NCI-H2227 (cell line): Measurements from ENCODE around the gene PTPRN2.
"Not testable (repeated sequence)": the region's sequence is repeated elsewhere in the genome, so short reads cannot be mapped to it uniquely, and the experiment has no call there.

ENCODE experiments used
- DNase-seq: peaks from one replicate; lab custom pipeline; 2025; ENCODE audit not compliant: unreplicated experiment; lab: John Stamatoyannopoulos, UW

The PTPRN2 gene

DNA sequence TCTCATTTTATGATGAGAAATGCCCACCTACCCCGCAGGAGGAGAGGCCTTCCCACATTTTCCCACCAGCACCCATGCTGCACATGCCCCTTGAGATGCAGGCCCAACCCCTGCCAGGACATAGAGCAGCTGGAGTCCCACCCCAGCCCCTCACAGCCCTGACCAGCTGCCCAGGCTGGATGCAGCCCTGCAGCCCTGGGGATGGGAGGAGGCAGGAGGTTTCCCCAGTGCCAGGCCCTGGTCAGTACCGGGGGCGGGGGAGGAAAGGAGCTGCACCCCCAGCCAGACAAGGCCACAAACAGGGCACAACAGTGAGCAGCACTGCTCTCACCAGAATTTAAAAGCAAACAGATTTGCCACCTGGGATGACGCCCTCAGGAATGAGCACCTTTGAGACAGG lies 196.1 kb downstream of the PTPRN2 start:
- no peak for DNase-seq

DNA sequence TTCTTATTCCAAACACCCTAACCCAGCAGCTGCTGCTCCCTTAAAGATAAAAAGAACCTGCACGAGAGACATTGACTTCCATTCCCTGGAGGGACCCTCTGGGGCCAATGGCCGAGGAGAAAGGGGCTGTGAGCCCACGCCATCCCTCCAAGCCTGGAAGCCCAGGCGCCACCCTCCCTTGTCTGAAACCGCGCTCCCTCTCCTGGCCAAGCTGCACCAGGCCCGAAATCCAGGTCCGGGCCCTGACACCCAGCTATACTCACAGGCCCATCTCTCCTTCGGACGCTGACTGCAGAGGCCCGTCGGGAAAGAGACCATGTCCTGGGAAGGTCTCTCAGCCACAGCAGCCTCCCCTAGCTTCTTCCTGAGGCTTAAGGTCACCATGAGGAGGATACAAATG lies 196.5 kb downstream of the PTPRN2 start:
- no peak for DNase-seq

DNA sequence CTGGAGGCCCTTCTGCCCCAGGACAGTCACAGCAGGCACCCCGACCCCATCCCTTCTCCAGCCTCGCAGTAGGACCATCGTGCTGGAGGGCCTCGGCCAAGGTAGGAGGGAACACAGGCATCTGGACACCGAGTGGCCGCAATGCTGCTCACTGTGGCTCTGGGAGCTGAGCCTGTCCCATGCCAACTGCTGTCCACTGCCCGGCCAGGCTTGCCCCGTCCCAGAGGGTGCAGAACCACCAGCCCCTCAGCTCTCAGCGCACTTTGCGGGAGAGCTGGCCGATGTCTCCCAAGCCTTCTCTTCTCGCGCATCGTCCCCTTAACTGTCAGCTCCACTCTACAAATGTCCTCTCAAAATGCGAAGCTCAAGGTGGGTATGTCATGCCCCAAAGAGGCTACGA lies 197.2 kb downstream of the PTPRN2 start:
- DNase-seq, result no peak

DNA sequence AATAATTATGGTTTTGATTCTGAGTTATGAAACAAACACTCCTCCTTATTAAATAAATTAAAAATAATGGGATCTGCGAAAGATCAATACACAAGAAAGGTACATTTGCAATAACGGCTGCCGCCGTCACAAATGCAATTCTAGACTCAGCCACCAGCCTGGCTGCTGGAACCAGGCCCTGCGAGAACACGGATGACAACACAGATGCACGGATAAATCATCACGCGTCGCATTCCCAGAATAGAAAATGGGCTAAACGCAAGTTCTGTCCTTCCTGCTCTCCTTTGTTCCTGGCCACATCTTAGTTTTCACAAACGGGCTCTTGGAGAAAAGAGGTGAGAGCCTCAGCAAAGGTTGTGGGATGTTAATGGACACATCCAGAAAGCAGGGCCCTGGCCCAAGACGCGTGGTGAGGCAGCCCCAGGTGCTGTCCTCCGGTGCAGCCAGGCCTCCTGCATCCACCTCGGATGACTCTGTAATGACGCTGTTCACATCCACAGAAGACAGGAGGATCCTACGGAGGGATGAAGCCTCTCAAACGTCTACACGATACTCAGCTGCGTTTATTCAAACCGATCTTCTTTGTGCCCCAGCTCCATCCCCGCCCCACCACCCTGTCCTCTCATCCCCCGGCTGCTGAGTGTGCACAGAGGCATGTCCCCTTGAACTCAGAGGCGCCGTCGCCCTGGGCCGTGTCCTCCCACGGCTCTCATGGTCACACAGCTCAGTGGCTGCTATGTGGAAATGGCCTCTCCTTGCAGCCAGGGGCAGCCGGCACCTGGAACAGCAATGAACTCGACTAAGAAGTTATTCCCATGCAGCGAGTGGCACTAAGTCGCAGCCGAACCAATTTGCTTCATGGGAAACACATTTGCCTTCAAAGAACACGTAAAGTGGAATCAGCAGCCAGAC lies 197.9 kb downstream of the PTPRN2 start:
- no peak for DNase-seq

DNA sequence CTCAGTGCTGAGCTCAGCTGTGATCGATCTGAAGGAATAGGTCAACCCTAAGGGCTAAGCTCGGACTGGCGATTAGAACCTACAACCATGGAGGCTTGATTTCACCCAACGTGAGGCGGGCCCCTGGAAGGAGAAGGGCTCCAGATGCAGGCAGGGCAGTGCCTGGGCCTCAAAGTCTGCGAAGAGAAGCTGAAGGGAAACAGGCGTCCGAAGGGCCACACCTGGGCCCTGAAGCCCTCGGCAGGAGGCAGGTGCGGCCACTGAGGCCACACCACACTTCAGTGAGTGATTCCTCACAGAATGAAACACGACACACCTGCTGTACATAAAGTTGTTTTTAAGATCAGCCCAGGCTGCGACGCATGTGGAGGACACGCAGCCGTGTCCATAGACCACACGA lies 198.7 kb downstream of the PTPRN2 start:
- no peak for DNase-seq

DNA sequence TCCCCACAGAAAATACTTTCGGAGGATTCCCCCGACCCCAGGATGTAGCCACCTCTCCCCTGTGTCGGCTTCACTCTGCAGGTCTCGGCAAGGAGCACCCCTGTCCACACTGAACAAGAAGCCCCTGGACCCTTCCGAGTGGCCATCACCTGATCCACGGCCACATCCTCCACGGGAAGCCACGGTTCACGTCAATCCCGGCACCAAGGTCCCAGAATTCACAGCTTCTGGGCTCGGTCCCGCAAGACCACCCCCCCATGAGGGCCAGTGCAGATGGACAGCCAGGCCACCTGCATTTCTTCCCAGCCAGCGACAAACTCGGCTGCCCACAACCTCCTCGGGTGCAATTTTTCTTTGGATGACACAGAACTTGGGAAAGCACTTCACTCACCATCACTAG lies 199.6 kb downstream of the PTPRN2 start:
- no peak for DNase-seq

DNA sequence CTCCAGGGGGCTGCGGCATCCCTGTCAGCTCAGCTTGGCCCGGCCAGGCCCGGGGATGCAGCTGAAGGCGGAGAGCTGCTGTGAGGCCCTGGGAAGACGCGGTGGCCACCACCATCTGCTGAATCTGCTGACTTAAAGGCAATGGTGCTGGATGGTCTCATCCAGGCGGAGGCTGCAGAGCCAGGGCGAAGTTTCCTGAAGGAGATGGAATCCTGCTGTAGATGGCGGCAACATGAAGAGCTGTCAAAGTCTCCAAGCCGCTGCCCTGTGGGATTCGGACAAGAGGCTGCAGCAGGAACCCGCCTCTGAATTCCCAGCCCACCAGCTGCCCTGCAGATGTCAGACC lies 200.1 kb downstream of the PTPRN2 start:
- DNase-seq, result no peak

DNA sequence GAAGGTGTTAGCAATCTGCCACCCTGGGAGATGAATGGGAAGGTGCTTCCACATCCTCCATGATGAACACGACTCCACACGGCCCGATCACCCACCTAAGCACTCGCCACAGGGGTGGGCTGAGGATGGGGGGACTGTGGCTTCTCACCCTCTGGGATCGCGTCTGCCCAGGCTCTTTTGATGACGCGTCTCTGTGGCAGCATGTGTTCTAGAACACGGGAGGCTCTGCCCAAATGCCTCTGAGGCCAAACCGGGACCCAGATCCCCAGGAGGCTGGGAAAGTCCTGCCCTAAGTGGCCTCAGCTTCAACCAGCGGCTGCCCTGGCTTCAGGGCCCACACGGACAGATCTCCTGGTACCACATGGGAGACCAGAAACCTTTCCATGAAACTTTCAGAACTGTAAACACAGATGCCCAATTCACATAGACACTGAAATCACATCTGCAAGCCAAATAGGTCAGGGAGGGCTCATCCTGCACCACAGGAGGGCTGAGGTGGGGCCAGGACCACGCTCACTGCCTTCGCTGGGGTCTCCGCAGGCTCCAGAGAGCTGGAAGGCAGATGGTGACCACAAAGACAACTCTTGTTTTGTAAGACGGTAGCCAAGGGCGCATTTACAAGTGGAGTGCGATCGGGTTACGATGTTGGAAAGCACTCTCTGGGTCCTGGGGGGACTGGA lies 200.6 kb downstream of the PTPRN2 start:
- no peak for DNase-seq

DNA sequence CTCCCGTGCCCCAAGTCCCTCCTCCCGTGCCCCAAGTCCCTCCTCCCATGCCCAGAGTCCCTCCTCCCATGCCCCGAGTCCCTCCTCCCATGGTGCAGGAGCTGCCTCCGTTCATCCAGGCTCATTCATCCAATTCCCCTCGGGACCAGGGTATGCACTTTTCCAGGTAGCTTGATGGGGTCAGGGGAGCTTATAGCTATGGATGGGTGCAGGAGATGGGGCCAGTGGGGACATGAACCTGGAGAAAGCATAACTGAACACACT lies 201.3 kb downstream of the PTPRN2 start:
- DNase-seq, result no peak

DNA sequence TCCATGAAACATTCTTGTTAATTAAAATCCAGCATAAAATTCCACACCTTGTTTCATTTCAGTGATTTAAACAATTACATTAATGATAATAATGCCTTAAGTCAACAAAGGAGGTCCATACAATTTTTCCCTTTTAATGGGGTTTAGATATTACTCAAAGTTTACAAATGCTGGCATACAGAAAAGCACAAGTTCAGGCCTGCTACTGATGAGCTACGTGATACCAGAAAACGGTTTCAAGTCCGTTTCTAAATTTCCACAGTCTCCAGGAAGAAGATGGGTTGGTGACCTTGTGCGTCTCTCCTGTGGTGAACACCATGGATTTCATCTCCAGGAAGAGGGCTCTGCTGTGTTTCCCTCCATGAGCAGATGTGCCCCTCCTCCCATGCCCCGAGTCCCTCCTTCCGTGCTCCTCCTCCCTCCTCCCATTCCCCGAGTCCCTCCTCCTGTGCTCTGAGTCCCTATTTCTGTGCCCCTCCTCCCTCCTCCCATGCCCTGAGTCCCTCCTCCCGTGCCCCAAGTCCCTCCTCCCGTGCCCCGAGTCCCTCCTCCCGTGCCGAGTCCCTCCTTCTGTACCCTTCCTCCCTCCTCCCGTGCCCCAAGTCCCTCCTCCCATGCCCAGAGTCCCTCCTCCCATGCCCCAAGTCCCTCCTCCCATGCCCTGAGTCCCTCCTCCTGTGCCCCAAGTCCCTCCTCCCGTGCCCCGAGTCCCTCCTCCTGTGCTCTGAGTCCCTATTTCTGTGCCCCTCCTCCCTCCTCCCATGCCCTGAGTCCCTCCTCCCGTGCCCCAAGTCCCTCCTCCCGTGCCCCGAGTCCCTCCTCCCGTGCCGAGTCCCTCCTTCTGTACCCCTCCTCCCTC lies 201.9 kb downstream of the PTPRN2 start:
- not testable (repeated sequence) for DNase-seq

DNA sequence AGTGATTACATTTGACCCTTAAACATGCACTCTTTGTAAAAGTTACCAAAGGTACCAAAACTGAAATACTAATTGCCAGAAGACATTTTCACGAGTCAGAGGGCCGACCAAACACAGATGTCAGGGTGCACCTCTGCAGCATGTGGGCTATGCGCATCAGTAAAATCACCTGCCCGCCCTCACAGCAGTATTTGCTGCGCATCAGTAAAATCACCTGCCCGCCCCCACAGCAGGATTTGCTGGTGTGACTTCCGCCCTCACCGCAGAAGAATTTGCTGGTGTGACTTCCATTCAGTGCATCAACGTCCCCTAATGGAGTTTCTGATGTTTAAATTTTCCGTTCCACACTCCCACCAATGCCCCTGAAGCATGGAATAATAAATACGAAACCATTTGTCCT lies 202.9 kb downstream of the PTPRN2 start:
- no peak for DNase-seq

DNA sequence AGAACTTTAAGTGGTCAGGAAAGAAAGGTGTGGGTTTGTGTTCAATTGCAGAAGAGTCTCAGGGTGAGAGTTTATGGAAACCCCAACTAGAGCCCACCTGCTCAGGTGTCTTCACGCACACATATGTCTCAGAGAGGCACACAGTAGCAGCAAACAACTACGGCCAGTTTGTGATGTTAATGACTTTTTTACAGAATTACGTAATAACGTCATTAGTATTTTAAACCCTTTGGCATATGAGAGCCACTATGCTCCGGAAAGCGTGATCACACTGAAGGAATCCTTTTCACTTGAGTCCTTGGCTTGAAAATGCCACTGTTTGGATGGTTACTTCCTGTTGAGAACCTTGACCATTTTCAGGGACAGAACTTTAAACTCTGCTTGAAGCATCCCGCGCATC lies 204.0 kb downstream of the PTPRN2 start:
- no peak for DNase-seq

DNA sequence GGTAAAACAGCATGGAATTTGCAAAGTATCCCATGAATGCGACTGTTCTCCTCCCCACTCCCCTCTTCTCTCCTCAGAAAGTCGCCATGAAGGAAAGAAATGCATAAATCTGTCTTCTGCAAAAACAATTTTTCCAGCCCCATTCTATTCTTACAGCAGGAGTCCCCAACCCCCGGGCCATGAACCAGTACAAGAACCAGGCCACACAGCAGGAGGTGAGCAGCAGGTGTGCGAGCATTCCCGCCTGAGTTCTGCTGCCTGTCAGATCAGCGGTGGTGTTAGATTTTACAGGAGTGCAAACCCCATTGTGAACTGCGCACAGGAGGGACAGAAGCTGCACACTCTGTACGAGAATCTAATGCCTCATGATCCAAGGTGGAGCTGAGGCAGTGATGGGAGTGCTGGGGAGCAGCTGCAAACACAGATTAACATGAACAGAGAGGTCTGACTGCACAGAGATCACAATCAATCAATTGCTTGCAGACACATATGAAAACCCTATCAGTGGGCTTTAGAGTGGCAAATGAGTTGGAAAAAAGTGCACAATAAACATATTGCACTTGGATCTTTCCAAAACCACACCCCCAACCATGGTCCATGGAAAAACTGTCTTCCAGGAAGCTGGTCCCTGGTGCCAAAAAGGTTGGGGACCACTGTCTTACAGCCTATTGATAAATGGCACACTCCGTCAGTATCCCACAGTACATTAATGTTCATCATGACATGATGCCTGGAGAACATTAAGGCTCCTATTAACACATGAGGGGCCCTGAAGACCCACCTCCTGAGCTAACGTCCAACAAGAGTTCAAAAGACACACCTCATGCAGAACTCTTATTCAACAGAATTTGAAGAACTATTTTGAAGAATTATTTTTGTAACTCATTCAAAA lies 205.0 kb downstream of the PTPRN2 start:
- DNase-seq, result no peak

DNA sequence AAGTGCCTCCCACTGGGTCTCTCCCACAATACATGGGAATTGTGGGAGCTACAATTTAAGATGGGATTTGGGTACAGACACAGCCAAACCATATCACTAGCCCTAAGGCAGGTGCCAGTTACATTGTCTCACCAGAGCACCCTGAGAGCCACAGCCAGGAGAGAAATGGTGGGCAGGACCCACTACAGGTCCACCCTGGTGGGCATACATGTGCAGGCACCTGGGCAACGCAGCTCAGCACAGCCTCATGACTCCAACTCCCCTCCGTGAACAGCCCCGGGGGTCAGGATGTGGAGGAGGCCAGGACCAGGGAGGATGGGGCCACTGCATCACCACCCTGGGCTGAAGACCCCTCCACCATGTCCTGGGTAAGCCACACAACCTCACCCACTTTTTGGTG lies 205.7 kb downstream of the PTPRN2 start:
- DNase-seq, result no peak

DNA sequence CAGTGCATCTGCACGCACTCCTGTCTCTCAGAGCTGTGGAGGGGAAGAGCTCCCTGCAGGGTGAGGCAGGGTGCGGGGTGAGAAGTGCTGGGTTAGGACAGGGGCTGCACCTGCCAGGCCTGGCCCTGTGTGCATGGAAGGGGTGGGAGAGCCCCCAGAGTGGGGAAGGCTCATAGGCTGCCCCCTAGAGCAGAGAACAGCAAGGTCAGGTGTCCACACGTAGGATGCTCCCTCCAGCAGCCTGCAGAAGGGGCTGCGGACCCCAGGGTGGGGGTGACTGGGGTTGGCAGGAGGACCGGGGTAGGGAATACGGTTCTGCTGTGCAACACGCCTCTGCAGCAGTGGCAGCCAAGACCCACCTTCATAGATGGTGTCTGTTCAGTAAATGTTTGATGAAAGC lies 208.6 kb downstream of the PTPRN2 start:
- no peak for DNase-seq

DNA sequence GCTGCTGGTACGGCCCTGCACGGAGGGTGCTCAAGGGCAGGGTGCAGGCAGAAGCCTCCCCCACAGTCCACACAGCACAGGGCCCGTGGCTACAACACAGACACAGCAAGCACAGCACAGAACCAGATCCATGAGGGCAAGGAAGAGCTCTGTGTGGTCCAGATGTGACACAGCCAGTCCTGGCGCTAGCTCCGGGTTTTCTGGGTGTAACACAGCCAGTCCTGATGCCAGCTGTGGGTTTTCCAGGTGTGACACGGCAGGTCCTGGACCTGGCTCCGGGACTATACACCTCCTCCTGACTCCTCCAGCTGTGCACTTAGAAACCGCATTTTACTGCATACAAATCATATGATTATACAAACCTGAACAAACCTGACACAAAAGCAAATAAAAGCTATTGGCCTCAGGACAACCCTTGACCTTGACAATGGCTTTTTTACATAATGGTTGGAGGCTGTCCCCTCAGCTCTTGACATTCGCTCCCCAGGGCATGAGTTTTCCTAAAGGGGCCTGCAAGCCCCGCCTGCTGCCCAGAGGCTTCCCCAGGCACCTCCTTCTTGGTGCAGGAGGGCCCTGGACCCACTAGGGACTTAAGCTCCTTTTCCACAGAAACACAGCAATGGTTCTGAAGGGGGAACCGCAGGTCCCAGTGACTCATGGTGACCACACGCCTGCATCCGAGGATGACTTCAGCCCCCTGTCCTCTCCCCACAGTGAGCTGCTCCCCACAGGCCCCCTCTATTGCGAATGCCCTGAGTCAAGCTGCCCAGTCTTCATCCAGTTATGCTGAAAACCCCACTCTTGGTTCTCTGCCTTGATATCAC lies 209.6 kb downstream of the PTPRN2 start:
- no peak for DNase-seq

DNA sequence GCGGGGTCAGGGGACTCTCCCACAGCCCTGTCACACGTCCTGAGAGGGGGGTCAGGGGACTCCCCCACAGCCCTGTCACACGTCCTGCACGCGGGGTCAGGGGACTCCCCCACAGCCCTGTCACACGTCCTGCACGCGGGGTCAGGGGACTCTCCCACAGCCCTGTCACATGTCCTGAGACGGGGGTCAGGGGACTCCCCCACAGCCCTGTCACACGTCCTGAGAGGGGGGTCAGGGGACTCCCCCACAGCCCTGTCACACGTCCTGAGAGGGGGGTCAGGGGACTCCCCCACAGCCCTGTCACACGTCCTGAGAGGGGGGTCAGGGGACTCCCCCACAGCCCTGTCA lies 210.8 kb downstream of the PTPRN2 start:
- DNase-seq, result not testable (repeated sequence)

DNA sequence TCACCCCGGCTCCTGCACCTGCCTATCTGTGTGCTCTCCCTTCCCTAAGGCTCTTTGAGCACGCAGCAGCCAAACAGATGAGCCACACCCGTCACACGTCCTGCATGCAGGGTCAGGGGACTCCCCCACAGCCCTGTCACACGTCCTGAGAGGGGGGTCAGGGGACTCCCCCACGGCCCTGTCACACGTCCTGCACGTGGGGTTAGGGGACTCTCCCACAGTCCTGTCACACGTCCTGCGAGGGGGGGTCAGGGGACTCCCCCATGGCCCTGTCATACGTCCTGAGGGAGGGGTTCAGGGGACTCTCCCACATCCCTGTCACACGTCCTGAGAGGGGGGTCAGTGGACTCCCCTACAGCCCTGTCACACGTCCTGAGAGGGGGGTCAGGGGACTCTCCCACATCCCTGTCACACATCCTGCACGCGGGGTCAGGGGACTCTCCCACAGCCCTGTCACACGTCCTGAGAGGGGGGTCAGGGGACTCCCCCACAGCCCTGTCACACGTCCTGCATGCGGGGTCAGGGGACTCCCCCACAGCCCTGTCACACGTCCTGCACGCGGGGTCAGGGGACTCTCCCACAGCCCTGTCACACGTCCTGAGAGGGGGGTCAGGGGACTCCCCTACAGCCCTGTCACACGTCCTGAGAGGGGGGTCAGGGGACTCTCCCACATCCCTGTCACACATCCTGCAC lies 211.3 kb downstream of the PTPRN2 start:
- DNase-seq, result not testable (repeated sequence)

DNA sequence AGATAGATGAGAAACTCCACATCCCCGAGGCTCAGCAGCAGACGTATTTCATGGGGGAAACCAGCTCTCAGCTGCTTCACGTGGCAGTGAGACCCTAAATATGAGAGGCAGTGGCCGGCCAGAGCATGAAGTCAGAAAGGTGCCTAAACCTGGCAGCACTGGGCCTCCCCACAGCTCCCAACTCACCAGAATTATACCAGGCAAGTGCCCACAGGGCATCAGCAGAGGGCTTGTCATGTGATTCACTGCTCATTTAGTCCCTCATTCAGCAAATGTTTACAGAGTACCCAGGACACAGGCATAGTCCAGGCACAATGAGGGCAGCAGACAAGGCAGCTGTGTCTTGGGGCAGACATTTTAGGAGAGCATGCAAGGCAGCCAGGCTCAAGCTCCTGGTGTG lies 212.6 kb downstream of the PTPRN2 start:
- DNase-seq, result no peak

DNA sequence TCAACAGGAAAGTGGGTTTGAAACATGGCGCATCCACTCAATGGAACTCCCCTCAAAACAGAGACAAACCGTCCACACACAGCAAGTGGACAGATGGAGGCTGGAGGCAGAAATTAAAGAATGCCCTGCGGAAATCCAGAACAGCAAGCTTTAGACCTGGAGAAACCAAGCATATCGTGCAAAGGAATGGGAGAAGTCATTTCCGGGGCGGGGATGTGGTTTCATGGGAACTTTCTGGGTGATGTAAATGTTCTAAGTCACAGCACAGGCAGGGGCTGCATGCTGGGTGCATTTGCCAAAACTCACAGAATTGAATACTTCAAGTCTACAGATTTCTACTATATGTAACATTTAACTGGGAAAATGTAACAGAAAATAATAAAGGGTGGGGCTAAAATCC lies 213.0 kb downstream of the PTPRN2 start:
- no peak for DNase-seq
